DND-41 (cell line): ENCODE results near the gene BAIAP2L1.

Experiments used
- ATAC-seq: fragments of 200-7000 bp; cut with Tn5 transposase; 3 replicates; pipeline ENCODE4 v1.9.1; 2021; ENCODE audit warnings: low read depth; ENCODE audit not compliant: insufficient read depth
- DNase-seq: peaks from one replicate; pipeline ENCODE4 v3.0.0-alpha.2; 2020
- H2AFZ ChIP-seq: 2 replicates; pipeline ENCODE4 v1.6.0; 2012; ENCODE audit warnings: low read depth, low read length
- H3K27ac ChIP-seq: 2 replicates; pipeline ENCODE4 v1.5.1; 2012; ENCODE audit warnings: low read length, inconsistent platforms
- H3K27me3 ChIP-seq: fragments of 200-600 bp; sonication (generic); 2 replicates; pipeline ENCODE4 v1.6.0; 2012; ENCODE audit warnings: low read length, mild to moderate bottlenecking, inconsistent platforms; ENCODE audit not compliant: insufficient read depth, poor library complexity
- H3K36me3 ChIP-seq: 2 replicates; pipeline ENCODE4 v1.5.1; 2012; ENCODE audit warnings: low read length, inconsistent platforms; ENCODE audit not compliant: insufficient read depth
- H3K4me1 ChIP-seq: 2 replicates; pipeline ENCODE4 v1.5.1; 2012; ENCODE audit warnings: mild to moderate bottlenecking, low read length; ENCODE audit not compliant: insufficient read depth
- H3K4me2 ChIP-seq: 2 replicates; pipeline ENCODE4 v1.6.0; 2012; ENCODE audit warnings: mild to moderate bottlenecking, moderate library complexity, low read length, inconsistent platforms; ENCODE audit not compliant: insufficient read depth
- H3K4me3 ChIP-seq, 2 experiments: fragments of 200-600 bp in 1 of 2; shearing (Covaris generic) in 1 of 2; 2 replicates each; pipeline ENCODE4 v1.5.1; 2012 to 2016; ENCODE audit warnings: inconsistent platforms in 2 of 2, low read length in 2 of 2, mild to moderate bottlenecking in 2 of 2, low read depth in 1 of 2, moderate library complexity in 1 of 2
- H3K79me2 ChIP-seq: 2 replicates; pipeline ENCODE4 v1.6.0; 2012; ENCODE audit warnings: low read length, inconsistent platforms; ENCODE audit not compliant: insufficient read depth
- H3K9ac ChIP-seq: 2 replicates; pipeline ENCODE4 v1.6.0; 2012; ENCODE audit warnings: low read depth, mild to moderate bottlenecking, inconsistent platforms, low read length, moderate library complexity
- H3K9me3 ChIP-seq: 2 replicates; pipeline ENCODE4 v1.5.1; 2012; ENCODE audit warnings: low read length, moderate library complexity, mild to moderate bottlenecking, inconsistent platforms; ENCODE audit not compliant: insufficient read depth, severe bottlenecking
- H4K20me1 ChIP-seq: 2 replicates; pipeline ENCODE4 v1.6.0; 2012; ENCODE audit warnings: low read length; ENCODE audit not compliant: insufficient read depth
- EZH2 ChIP-seq: IDR thresholded peaks from 3 replicates; pipeline ENCODE4 v1.6.1; 2012; ENCODE audit warnings: borderline replicate concordance, low read depth, mild to moderate bottlenecking, moderate library complexity, low read length, inconsistent platforms; ENCODE audit not compliant: severe bottlenecking
- TF ChIP-seq, protein P1 (sequence below): IDR thresholded peaks from 2 replicates; pipeline ENCODE4 v1.5.1; 2012; ENCODE audit warnings: borderline replicate concordance, low read length, moderate library complexity, mild to moderate bottlenecking; ENCODE audit not compliant: poor library complexity, severe bottlenecking; ENCODE audit errors: extremely low read depth

BAIAP2L1 gene

DNA sequence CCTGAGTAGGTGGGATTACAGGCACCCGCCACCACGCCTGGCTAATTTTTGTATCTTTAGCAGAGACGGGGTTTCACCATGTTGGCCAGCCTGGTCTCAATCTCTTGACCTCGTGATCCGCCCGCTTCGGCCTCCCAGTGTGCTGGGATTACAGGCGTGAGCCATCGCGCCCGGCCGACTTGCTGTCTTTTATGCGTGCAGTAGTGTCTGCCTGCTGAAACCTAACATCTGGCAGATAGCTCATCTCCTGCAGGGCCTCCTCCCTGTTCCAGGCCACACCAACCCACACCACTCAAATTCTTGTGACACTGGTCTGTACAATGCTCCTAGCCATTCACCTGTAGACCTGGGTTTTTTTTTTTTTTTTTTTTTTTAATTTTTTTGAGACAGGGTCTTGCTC, 41.5 kb downstream of the BAIAP2L1 start:
- Histone ChIP-seq H3K36me3 (no peaks in the 10 kb centered on the region), H3K4me3 (no peak overlapping the region), H3K9me3 (no peaks in the 10 kb centered on the region), H3K9ac (no peak overlapping the region), H3K27ac (no peak overlapping the region), H3K79me2 (no peaks in the 10 kb centered on the region), H4K20me1 (no peaks in the 10 kb centered on the region), H3K4me2 (no peak overlapping the region), H3K27me3 (peaks cover 5% of the 10 kb centered on the region), H3K4me1 (no peaks in the 10 kb centered on the region), H2AFZ (no peak overlapping the region)
- ATAC-seq (no peak), DNase-seq (no peak)
- no peak for TF ChIP-seq EZH2
- TF ChIP-seq, protein P1, sequence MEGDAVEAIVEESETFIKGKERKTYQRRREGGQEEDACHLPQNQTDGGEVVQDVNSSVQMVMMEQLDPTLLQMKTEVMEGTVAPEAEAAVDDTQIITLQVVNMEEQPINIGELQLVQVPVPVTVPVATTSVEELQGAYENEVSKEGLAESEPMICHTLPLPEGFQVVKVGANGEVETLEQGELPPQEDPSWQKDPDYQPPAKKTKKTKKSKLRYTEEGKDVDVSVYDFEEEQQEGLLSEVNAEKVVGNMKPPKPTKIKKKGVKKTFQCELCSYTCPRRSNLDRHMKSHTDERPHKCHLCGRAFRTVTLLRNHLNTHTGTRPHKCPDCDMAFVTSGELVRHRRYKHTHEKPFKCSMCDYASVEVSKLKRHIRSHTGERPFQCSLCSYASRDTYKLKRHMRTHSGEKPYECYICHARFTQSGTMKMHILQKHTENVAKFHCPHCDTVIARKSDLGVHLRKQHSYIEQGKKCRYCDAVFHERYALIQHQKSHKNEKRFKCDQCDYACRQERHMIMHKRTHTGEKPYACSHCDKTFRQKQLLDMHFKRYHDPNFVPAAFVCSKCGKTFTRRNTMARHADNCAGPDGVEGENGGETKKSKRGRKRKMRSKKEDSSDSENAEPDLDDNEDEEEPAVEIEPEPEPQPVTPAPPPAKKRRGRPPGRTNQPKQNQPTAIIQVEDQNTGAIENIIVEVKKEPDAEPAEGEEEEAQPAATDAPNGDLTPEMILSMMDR: no peak

DNA sequence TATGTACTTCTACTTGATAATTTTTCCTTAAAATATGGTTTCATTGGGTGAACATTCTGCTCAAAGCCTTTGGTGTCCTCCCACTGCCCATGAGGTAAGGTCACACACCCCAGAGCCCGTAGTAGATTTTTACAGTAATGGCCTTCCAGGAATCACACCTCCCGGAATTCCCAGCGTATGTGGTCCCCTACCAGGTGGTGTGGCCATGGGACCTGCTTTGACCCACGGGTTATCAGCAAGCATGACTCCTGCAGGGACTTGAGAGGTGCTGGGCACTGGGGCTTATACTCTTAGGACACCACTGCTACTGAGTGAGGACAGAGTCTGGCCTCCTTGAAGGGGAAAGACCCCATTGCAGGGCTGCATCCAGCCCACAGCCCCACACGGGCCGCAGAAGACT, 42.2 kb downstream of the BAIAP2L1 start:
- no peak for ATAC-seq
- H3K79me2 ChIP-seq: no peaks in the 10 kb centered on the region
- peaks cover 5% of the 10 kb centered on the region for H3K27me3 ChIP-seq
- H3K4me2 ChIP-seq: no peak overlapping the region
- H4K20me1 ChIP-seq: no peaks in the 10 kb centered on the region
- no peak overlapping the region for H2AFZ ChIP-seq
- H3K9me3 ChIP-seq: no peaks in the 10 kb centered on the region
- H3K9ac ChIP-seq: no peak overlapping the region
- H3K36me3 ChIP-seq: no peaks in the 10 kb centered on the region
- DNase-seq: no peak
- H3K27ac ChIP-seq: no peak overlapping the region
- no peak overlapping the region for H3K4me3 ChIP-seq
- no peaks in the 10 kb centered on the region for H3K4me1 ChIP-seq
- TF ChIP-seq, protein P1: no peak
- TF ChIP-seq EZH2: no peak

DNA sequence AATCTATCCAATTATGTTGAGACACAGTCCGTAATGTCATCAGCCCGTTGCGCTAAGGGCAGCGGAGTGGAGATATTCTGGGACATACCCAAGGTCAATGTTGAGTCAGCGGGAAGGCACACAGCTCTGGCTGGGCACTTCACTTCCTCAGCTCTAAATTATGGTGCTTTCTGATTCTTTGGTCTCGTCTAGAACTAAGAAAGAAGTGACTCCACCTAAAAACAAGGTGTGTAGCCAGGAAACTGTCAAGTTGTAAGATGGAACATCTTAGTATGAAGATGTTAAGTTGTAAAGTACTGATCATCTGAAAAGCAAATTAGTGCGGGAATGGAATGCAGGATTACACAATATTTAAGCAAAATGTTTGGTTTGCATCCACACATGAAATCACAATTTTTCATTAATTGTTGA, 43.1 kb downstream of the BAIAP2L1 start:
- Histone ChIP-seq H3K36me3 (no peaks in the 10 kb centered on the region), H3K4me3 (no peak overlapping the region), H3K27me3 (peaks cover 5% of the 10 kb centered on the region), H3K9ac (no peak overlapping the region), H3K27ac (no peak overlapping the region), H3K79me2 (no peaks in the 10 kb centered on the region), H3K4me1 (no peaks in the 10 kb centered on the region), H2AFZ (no peak overlapping the region), H3K4me2 (no peak overlapping the region), H3K9me3 (no peaks in the 10 kb centered on the region), H4K20me1 (no peaks in the 10 kb centered on the region)
- no peak for DNase-seq
- ATAC-seq: no peak
- no peak for TF ChIP-seq EZH2
- TF ChIP-seq, protein P1: no peak

DNA sequence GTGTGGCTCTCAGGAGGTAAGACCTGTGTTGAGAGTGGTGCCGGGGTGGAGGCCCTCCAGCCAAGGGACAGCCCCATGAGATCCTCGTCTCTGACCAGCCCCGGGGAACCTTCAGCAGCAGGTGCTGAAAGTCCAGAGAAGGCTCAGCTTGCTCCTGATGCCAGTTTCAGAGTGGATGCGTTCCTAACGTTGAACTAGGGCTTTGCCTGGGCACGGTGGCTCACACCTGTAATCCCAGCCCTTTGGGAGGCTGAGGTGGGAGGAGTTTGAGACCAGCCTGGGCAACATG, 45.7 kb downstream of the BAIAP2L1 start:
- no peaks in the 10 kb centered on the region for H3K27me3 ChIP-seq
- ATAC-seq: no peak
- TF ChIP-seq, protein P1: no peak
- no peak for TF ChIP-seq EZH2
- H4K20me1 ChIP-seq: no peaks in the 10 kb centered on the region
- H3K4me1 ChIP-seq: no peaks in the 10 kb centered on the region
- no peaks in the 10 kb centered on the region for H3K36me3 ChIP-seq
- H2AFZ ChIP-seq: no peak overlapping the region
- H3K9me3 ChIP-seq: no peaks in the 10 kb centered on the region
- no peak overlapping the region for H3K4me2 ChIP-seq
- no peak overlapping the region for H3K9ac ChIP-seq
- no peaks in the 10 kb centered on the region for H3K79me2 ChIP-seq
- no peak for DNase-seq
- H3K27ac ChIP-seq: no peak overlapping the region
- no peak overlapping the region for H3K4me3 ChIP-seq
